ENCODE measurements around the gene OR10H4.

DNA sequence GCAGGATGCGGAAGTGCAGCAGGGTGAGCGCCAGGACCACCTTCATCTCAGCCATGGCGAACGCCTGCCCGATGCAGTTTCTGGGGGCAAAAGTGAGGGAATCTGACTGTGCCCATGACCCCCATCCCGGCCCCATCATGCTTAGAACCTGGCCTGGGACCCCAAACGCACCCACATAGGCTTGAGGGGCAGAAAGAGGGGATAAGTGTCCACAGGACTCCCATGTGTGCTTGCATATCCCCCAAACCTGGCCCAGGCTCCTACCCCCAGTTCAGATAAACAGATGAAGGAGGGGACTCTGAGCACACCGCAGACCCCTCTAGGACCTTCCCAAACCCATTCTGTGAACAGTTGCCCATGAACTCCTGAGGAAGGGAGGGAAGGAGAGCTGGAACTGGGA lies 35.0 kb upstream of the OR10H4 start:
- TF ChIP-seq, protein P1, sequence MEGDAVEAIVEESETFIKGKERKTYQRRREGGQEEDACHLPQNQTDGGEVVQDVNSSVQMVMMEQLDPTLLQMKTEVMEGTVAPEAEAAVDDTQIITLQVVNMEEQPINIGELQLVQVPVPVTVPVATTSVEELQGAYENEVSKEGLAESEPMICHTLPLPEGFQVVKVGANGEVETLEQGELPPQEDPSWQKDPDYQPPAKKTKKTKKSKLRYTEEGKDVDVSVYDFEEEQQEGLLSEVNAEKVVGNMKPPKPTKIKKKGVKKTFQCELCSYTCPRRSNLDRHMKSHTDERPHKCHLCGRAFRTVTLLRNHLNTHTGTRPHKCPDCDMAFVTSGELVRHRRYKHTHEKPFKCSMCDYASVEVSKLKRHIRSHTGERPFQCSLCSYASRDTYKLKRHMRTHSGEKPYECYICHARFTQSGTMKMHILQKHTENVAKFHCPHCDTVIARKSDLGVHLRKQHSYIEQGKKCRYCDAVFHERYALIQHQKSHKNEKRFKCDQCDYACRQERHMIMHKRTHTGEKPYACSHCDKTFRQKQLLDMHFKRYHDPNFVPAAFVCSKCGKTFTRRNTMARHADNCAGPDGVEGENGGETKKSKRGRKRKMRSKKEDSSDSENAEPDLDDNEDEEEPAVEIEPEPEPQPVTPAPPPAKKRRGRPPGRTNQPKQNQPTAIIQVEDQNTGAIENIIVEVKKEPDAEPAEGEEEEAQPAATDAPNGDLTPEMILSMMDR (optimal IDR thresholded peaks at IDR 0.05 in 1 of 3, IDR thresholded peaks at IDR 0.05 in 1 of 3, conservative IDR thresholded peaks at IDR 0.05 in 1 of 3; ENCODE audit: extremely low read depth in 1 of 3, insufficient read depth in 2 of 3, low read length in 3 of 3) = no peak
- no peak for TF ChIP-seq EZH2 (IDR thresholded peaks at IDR 0.05; ENCODE audit: low read length)

All from keratinocyte (primary cell).